ENCODE data around the gene ESX1.

The ESX1 gene

DNA sequence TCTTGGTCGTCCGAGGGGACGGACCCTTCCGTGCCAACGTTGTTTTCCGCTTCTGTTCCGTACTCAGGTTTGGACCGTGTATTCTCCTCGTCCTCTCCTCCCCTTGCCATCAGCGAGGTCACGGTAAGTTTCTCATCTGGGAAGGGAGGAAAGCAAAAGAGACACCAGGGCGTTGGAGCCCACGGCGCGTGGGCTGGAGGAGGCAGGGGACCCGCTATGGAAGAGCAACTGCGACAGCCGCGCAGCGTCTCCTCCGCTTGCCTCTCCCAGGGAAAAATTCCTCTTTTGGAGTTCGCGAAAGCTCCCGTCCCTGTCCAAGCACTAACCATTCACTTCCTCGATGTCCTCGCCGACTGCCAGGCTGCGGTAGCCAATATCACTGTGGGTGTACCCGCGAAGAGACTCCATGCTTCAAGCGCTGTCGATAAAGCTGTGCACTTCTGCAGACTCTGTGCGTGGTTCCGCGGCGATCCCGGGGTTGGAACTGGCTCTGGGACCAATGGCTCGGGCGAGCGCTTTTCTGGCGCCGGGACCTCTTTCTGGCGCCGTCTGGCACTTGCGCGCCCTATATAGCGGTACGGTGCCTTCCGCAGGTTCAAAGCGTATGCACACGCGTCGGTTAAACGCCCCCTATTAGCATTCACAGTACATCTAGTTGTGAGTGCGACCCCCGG lies at the start of gene ESX1:
ESX1 (minus strand) TSS at position 492 of the 674 bp plus-strand sequence; CDS start at position 408, 84 bp downstream.
- ChIA-PET POLR2A (no interaction called here), CTCF (no interaction called here)
- TF ChIP-seq, protein P1, sequence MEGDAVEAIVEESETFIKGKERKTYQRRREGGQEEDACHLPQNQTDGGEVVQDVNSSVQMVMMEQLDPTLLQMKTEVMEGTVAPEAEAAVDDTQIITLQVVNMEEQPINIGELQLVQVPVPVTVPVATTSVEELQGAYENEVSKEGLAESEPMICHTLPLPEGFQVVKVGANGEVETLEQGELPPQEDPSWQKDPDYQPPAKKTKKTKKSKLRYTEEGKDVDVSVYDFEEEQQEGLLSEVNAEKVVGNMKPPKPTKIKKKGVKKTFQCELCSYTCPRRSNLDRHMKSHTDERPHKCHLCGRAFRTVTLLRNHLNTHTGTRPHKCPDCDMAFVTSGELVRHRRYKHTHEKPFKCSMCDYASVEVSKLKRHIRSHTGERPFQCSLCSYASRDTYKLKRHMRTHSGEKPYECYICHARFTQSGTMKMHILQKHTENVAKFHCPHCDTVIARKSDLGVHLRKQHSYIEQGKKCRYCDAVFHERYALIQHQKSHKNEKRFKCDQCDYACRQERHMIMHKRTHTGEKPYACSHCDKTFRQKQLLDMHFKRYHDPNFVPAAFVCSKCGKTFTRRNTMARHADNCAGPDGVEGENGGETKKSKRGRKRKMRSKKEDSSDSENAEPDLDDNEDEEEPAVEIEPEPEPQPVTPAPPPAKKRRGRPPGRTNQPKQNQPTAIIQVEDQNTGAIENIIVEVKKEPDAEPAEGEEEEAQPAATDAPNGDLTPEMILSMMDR (IDR thresholded peaks at IDR 0.05; ENCODE audit: control extremely low read depth, extremely low read depth, low read depth, missing control alignments), result no peak
- no peak for DNase-seq (ENCODE audit: extremely low spot score)

DNA sequence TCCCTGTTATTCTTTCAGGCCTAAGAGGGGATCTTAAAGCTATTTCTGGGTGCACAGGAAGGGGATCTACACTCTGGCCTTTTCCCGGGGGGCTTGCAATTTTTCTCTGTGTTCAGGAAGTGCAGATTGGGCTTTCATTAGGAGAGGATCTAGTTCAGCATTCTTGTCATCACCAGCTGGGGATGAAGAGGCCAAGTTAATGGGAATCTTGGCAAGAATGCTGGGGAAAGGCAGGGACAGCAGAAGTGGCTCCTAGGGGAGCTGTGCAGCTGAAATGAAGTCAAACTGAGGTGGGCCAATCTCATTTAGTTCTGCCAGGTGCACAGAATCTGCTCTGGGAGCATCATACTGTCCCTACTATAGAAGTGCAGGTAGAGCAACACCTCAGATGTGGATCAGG lies 40.9 kb upstream of the ESX1 start:
- CTCF ChIA-PET, result no interaction called here
- DNase-seq (ENCODE audit: extremely low spot score), result no peak
- TF ChIP-seq, protein P1 (IDR thresholded peaks at IDR 0.05; ENCODE audit: control extremely low read depth, extremely low read depth, low read depth, missing control alignments), result no peak
- POLR2A ChIA-PET, result no interaction called here

DNA sequence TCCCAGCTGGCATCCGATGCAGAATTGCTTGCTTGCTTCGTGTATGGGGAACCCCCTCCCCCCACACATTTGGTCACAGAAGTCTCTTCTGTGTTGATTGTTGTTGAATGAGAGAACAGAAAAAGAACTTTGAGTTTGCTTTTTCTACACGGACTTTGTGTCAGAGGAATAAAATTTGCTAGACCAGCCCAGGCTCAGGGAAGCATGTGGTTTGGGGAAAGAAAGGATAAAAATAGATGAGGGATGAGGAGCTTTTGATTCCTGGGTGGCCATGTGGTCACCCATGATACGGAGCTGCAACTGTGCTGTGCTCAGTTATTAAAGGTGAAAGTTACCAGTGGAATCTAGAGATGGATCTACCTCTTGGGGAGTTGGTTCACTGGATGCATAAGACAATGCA lies 34.2 kb upstream of the ESX1 start:
- DNase-seq (ENCODE audit: extremely low spot score), result no peak
- CTCF ChIA-PET, result interaction anchor here (1.2 kb wide), 1 partner anchor 19 kb away, joined by 4 read pairs; no protein-coding TSS in a partner anchor

DNA sequence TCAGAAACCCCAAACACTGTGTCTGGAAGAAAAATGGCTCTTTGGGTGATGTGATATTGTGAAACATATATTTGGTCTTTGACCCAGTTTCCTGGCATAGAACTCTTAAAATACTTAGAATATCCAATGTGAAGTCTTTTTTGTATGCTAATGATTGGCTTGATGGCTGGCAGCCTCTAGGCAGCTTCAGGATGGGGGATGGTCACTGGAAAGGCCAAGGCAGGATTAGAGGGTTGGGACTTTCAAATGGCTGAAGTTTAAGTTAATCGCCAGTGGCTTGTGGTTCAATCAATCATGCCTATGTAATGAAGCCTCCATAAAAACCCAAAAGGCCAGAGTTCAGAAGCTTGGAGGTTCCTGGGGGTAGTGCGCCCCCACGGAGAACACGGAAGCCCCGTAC lies 33.5 kb upstream of the ESX1 start:
- DNase-seq (ENCODE audit: extremely low spot score), result no peak

More for the DNA sequence above, 34.2 kb upstream of the ESX1 start:
- POLR2A ChIA-PET, result no interaction called here
- TF ChIP-seq, protein P1 (IDR thresholded peaks at IDR 0.05; ENCODE audit: control extremely low read depth, extremely low read depth, low read depth, missing control alignments), result no peak

DNA sequence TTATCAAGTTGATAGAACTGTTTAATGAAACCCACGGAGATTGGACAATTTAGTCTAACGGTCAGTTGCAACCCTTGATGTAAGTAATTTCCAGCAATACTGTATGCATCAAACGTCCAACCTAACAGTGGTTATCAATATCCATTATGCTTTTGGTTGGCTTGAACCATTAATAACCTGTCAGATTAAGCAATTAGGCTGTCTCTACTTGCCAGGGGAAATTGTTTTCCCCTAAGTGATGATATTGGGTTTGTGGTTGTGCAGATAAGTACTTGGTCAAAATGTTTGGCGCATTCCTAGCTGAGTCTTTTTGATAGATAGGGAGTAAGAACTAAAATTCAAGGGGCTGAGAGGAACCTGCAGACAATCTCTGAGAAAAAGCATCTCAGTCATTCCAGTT lies 30.5 kb upstream of the ESX1 start:
- TF ChIP-seq, protein P1 (IDR thresholded peaks at IDR 0.05; ENCODE audit: control extremely low read depth, extremely low read depth, low read depth, missing control alignments), result no peak
- no peak for DNase-seq (ENCODE audit: extremely low spot score)
- ChIA-PET POLR2A (interaction anchor here (0.5 kb wide), 1 partner anchor 615 kb away, joined by 3 read pairs; no protein-coding TSS in a partner anchor), CTCF (no interaction called here)

More for the DNA sequence above, 33.5 kb upstream of the ESX1 start:
- POLR2A ChIA-PET, result no interaction called here
- TF ChIP-seq, protein P1 (IDR thresholded peaks at IDR 0.05; ENCODE audit: control extremely low read depth, extremely low read depth, low read depth, missing control alignments), result no peak
- CTCF ChIA-PET, result no interaction called here

DNA sequence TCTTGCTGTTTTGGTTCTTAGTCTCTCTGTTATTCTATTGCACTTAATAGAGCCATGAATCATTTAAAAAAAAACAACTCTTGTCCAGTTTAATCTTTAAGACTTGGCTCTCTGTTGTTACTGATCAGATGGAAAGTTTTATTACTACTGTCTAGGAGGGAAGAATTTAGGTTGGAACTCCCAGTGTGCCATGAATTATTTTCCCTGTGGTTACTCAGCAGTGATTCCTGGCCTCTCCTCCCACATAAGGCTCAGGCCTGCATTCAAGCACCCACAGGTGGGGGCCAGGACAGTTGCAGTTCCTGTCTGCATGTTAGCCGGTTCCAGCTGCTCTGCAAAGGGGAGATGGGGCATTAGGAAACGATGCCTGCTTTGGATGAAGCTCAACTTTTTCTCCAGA lies 29.8 kb upstream of the ESX1 start:
- TF ChIP-seq, protein P1 (IDR thresholded peaks at IDR 0.05; ENCODE audit: control extremely low read depth, extremely low read depth, low read depth, missing control alignments), result no peak
- POLR2A ChIA-PET, result no interaction called here
- CTCF ChIA-PET, result no interaction called here
- DNase-seq (ENCODE audit: extremely low spot score), result no peak
